HepG2 (cell line): ENCODE measurements around the gene NELL2. TPM values are rescaled to one million over a fixed set of nuclear protein-coding genes. Genes with fewer than 3 reads are reported as not detected.

Source experiments
- ATAC-seq: fragments of 200-7000 bp; cut with Tn5 transposase; 3 replicates; pipeline ENCODE4 v1.9.1; 2020; ENCODE audit warnings: mild to moderate bottlenecking, moderate library complexity
- BruUV-seq: library from RNA; stranded (reverse); fragments of 400-500 nt; replicated peaks from 2 replicates; lab custom pipeline; 2021; lab: Mats Ljungman, UMichigan
- CTCF ChIA-PET: fragments of 300-600 bp; formaldehyde crosslinking; extraction: SDS; loops from one replicate; lab custom pipeline; 2021; ENCODE audit warnings: low total read pairs, inconsistent platforms, low intra/inter-chr PET ratio; lab: Yijun Ruan, JAX
- POLR2A ChIA-PET: fragments of 350-600 bp; sonication (Branson Sonifier 250); formaldehyde crosslinking; loops from one replicate; lab custom pipeline; 2020; ENCODE audit warnings: antibody characterized with exemption, inconsistent platforms; lab: Yijun Ruan, JAX
- DNase-seq: peaks from one replicate; pipeline ENCODE4 v3.0.0-alpha.2; 2015; ENCODE audit warnings: low spot score
- FAIRE-seq: peaks from 3 replicates; lab custom pipeline; 2011; peaks lifted over from hg19 to GRCh38; lab: Jason Lieb, UNC
- H2AFZ ChIP-seq: one replicate; pipeline ENCODE4 v1.6.1; 2011; ENCODE audit warnings: low read length, inconsistent platforms
- H3K27ac ChIP-seq: fragments of 300-600 bp; 3 replicates; pipeline ENCODE4 v1.8.0; 2011; ENCODE audit warnings: mixed run types, mild to moderate bottlenecking, mixed read lengths, low read length, inconsistent platforms; ENCODE audit not compliant: insufficient read depth; ENCODE audit errors: extremely low read length
- H3K27me3 ChIP-seq, 2 experiments: fragments of 200-600 bp in 1 of 2; 2 replicates in 1 of 2; 3 replicates in 1 of 2; pipeline versions ENCODE4 v1.6.0 to v1.8.0; 2011; ENCODE audit warnings: low read length in 2 of 2, mild to moderate bottlenecking in 2 of 2, moderate library complexity in 2 of 2, inconsistent platforms in 1 of 2; ENCODE audit not compliant: insufficient read depth in 2 of 2, control insufficient read depth in 1 of 2
- H3K36me3 ChIP-seq, 2 experiments: fragments of 200-600 bp in 1 of 2; replicated peaks in 1 of 2; 2 replicates in 1 of 2; 3 replicates in 1 of 2; pipeline versions ENCODE4 v1.5.1 to v1.8.0; 2011; ENCODE audit warnings: low read length in 2 of 2, inconsistent platforms in 1 of 2; ENCODE audit not compliant: insufficient read depth in 2 of 2, control insufficient read depth in 1 of 2
- H3K4me1 ChIP-seq: 2 replicates; pipeline ENCODE4 v1.5.1; 2012; ENCODE audit warnings: low read length, inconsistent platforms; ENCODE audit not compliant: insufficient read depth
- H3K4me2 ChIP-seq: 2 replicates; pipeline ENCODE4 v1.6.0; 2011; ENCODE audit warnings: low read depth, low read length, inconsistent platforms
- H3K4me3 ChIP-seq, 3 experiments: fragments of 200-600 bp in 1 of 3; sonication (generic), shearing (Covaris generic) in 1 of 3; replicated peaks in 1 of 3; 2 replicates each; pipeline ENCODE4 v1.5.1; 2011 to 2016; ENCODE audit warnings: low read length in 3 of 3, inconsistent platforms in 2 of 3, low read depth in 2 of 3, mild to moderate bottlenecking in 2 of 3, control low read depth in 1 of 3, mixed read lengths in 1 of 3; ENCODE audit not compliant: insufficient read depth in 1 of 3
- H3K79me2 ChIP-seq: one replicate; pipeline ENCODE4 v1.6.1; 2011; ENCODE audit warnings: low read length, inconsistent platforms; ENCODE audit not compliant: insufficient read depth
- H3K9ac ChIP-seq: 2 replicates; pipeline ENCODE4 v1.6.0; 2011; ENCODE audit warnings: mild to moderate bottlenecking, low read depth, low read length, inconsistent platforms; ENCODE audit not compliant: insufficient read depth
- H3K9me3 ChIP-seq: 2 replicates; pipeline ENCODE4 v1.5.1; 2012; ENCODE audit warnings: mild to moderate bottlenecking, low read length
- H4K20me1 ChIP-seq: 2 replicates; pipeline ENCODE4 v1.6.0; 2011; ENCODE audit warnings: inconsistent platforms, mild to moderate bottlenecking, low read length, moderate library complexity; ENCODE audit not compliant: insufficient read depth
- EEA1 ChIP-seq: sonication (generic); formaldehyde crosslinking; IDR thresholded peaks from 2 replicates; pipeline ENCODE4 v1.5.1; 2020; ENCODE audit warnings: mild to moderate bottlenecking, missing genetic modification reagents, borderline replicate concordance
- IRF2 ChIP-seq: IDR thresholded peaks from 2 replicates; pipeline ENCODE4 v1.6.1; 2018; ENCODE audit warnings: missing genetic modification reagents, missing compliant biosample characterization
- SRSF4 ChIP-seq: fragments of 200-400 bp; formaldehyde crosslinking; IDR thresholded peaks from one replicate; pipeline ENCODE4 v1.6.1; 2018; ENCODE audit warnings: mild to moderate bottlenecking, low read depth, low read length, moderate library complexity; ENCODE audit not compliant: poor library complexity, severe bottlenecking
- YY1 ChIP-seq: IDR thresholded peaks from 2 replicates; pipeline ENCODE4 v1.6.1; 2011; ENCODE audit warnings: low read length, low read depth, moderate library complexity, mild to moderate bottlenecking; ENCODE audit not compliant: insufficient read depth, insufficient replicate concordance
- ZNF12 ChIP-seq: sonication (generic); formaldehyde crosslinking; IDR thresholded peaks from 2 replicates; pipeline ENCODE4 v1.5.0; 2020; ENCODE audit warnings: missing genetic modification reagents
- ZNF337 ChIP-seq: sonication (generic); formaldehyde crosslinking; IDR thresholded peaks from 2 replicates; pipeline ENCODE4 v1.5.1; 2020; ENCODE audit warnings: missing genetic modification reagents, low read depth, mild to moderate bottlenecking, borderline replicate concordance
- ZNF33B ChIP-seq: sonication (generic); formaldehyde crosslinking; IDR thresholded peaks from 2 replicates; pipeline ENCODE4 v1.5.1; 2020; ENCODE audit warnings: mild to moderate bottlenecking, missing genetic modification reagents
- ZNF7 ChIP-seq: IDR thresholded peaks from 2 replicates; pipeline ENCODE4 v1.6.1; 2016; ENCODE audit warnings: missing biosample characterization, missing genetic modification reagents
- WGBS: methylation state at CpG from one replicate; pipeline ENCODE4 v1.1.6; 2017; ENCODE audit warnings: low lambda C conversion rate; 5-methylcytosine and 5-hydroxymethylcytosine counted together
- in situ Hi-C: cut with HindIII; loops from 2 replicates; pipeline ENCODE4 v1.10.0; 2017; ENCODE audit warnings: low pct_unique_long_range_greater_than_20kb; ENCODE audit not compliant: extremely low pct_ligation_motif_present
- intact Hi-C: fragments of 100-400 bp; cut with micrococcal nuclease; formaldehyde crosslinking; loops from one replicate; pipeline ENCODE4 v1.10.0; 2022; ENCODE audit not compliant: unreplicated experiment
- polyA plus RNA-seq, 8 experiments: library from polyadenylated mRNA; depleted of rRNA in 3 of 8; stranded (reverse) in 7 of 8; unstranded in 1 of 8; fragments of >200 nt; fragmentation: Illumina TruSeq in 4 of 8; extraction: Trizol in 4 of 8; gene quantifications; 2 replicates each; pipeline versions ENCODE4 v1.2.1 to v1.2.3, GENCODE V29; 2011 to 2016; ENCODE audit warnings: low read depth in 4 of 8, missing spikeins in 1 of 8, mixed read lengths in 1 of 8; ENCODE audit not compliant: insufficient read depth in 1 of 8
- total RNA-seq, 5 experiments: library from RNA; depleted of rRNA; stranded (reverse); fragments of >200 nt; fragmentation: Illumina TruSeq; extraction: Trizol; gene quantifications; 2 replicates each; pipeline ENCODE4 v1.2.3, GENCODE V29; 2016; ENCODE audit warnings: low read depth in 1 of 5
- TF ChIP-seq, protein P1 (sequence below): sonication (generic); formaldehyde crosslinking; IDR thresholded peaks from 2 replicates; pipeline ENCODE4 v1.5.0; 2020; ENCODE audit warnings: mild to moderate bottlenecking, missing genetic modification reagents, moderate library complexity
- TF ChIP-seq, protein P2 (sequence below): sonication (generic); formaldehyde crosslinking; IDR thresholded peaks from 2 replicates; pipeline ENCODE4 v1.4.0; 2020; ENCODE audit warnings: missing genetic modification reagents
- TF ChIP-seq, protein P3 (sequence below): sonication (generic); formaldehyde crosslinking; IDR thresholded peaks from 2 replicates; pipeline ENCODE4 v1.8.0; 2022; ENCODE audit warnings: mild to moderate bottlenecking, missing genetic modification reagents; ENCODE audit not compliant: insufficient replicate concordance
- TF ChIP-seq, protein P4 (sequence below): sonication (generic); formaldehyde crosslinking; IDR thresholded peaks from 2 replicates; pipeline ENCODE4 v1.8.0; 2022; ENCODE audit warnings: mild to moderate bottlenecking, missing genetic modification reagents, borderline replicate concordance
- TF ChIP-seq, protein P5 (sequence below): sonication (generic); formaldehyde crosslinking; IDR thresholded peaks from 2 replicates; pipeline ENCODE4 v1.9.0; 2021; ENCODE audit warnings: missing genetic modification reagents, mild to moderate bottlenecking, borderline replicate concordance
- TF ChIP-seq, protein P6 (sequence below): sonication (generic); formaldehyde crosslinking; IDR thresholded peaks from 2 replicates; pipeline ENCODE4 v1.4.0; 2020; ENCODE audit warnings: missing genetic modification reagents; ENCODE audit errors: not compliant biosample characterization

Gene NELL2
- total and polyA plus RNA-seq, 2 of the 13 experiments (the other 11 are each of a cell fraction or from before 2014, with no cell fraction given): 0.11 TPM; not detected in 1

DNA sequence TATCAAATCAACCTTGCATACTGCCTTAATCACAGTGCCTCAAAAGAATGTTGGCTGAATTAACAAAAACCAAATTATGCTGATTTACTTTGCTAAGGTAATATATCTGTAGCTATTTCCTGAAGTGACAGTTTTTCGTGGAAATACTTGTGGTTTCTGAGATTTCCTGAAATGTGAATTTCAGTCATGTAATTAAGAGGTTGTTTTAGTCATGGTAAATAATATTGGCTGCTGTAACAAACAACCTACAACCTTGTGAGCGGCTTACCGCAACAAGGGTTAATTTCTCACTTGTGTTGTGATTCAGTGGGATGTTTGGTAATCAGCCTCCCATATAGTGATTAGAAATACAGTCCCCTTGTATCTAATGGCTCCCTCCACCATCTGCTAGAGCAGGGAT, 387.9 kb downstream of the NELL2 start:
- Histone ChIP-seq H3K36me3 (no peaks in the 10 kb centered on the region), H3K79me2 (no peaks in the 10 kb centered on the region), H2AFZ (no peak overlapping the region), H3K4me2 (no peak overlapping the region), H3K4me1 (no peaks in the 10 kb centered on the region), H3K9ac (no peak overlapping the region), H3K9me3 (no peaks in the 10 kb centered on the region), H3K27ac (no peak overlapping the region), H3K27me3 (no peaks in the 10 kb centered on the region), H4K20me1 (no peaks in the 10 kb centered on the region), H3K4me3 (no peak overlapping the region)
- intact Hi-C loops: no loop called here
- DNase-seq (no peak), ATAC-seq (no peak), FAIRE-seq (no peak)
- ChIA-PET CTCF (no interaction called here), POLR2A (no interaction called here)
- in situ Hi-C loops: no loop called here
- TF ChIP-seq, protein P1, sequence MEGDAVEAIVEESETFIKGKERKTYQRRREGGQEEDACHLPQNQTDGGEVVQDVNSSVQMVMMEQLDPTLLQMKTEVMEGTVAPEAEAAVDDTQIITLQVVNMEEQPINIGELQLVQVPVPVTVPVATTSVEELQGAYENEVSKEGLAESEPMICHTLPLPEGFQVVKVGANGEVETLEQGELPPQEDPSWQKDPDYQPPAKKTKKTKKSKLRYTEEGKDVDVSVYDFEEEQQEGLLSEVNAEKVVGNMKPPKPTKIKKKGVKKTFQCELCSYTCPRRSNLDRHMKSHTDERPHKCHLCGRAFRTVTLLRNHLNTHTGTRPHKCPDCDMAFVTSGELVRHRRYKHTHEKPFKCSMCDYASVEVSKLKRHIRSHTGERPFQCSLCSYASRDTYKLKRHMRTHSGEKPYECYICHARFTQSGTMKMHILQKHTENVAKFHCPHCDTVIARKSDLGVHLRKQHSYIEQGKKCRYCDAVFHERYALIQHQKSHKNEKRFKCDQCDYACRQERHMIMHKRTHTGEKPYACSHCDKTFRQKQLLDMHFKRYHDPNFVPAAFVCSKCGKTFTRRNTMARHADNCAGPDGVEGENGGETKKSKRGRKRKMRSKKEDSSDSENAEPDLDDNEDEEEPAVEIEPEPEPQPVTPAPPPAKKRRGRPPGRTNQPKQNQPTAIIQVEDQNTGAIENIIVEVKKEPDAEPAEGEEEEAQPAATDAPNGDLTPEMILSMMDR (CRISPR knock-in tag): no peak
- TF ChIP-seq IRF2 (CRISPR knock-in tag) (no peak), ZNF7 (no peak), EEA1 (CRISPR knock-in tag) (no peak), ZNF33B (no peak), YY1 (no peak), SRSF4 (no peak), ZNF12 (CRISPR knock-in tag) (no peak), ZNF337 (no peak)
- TF ChIP-seq, protein P2, sequence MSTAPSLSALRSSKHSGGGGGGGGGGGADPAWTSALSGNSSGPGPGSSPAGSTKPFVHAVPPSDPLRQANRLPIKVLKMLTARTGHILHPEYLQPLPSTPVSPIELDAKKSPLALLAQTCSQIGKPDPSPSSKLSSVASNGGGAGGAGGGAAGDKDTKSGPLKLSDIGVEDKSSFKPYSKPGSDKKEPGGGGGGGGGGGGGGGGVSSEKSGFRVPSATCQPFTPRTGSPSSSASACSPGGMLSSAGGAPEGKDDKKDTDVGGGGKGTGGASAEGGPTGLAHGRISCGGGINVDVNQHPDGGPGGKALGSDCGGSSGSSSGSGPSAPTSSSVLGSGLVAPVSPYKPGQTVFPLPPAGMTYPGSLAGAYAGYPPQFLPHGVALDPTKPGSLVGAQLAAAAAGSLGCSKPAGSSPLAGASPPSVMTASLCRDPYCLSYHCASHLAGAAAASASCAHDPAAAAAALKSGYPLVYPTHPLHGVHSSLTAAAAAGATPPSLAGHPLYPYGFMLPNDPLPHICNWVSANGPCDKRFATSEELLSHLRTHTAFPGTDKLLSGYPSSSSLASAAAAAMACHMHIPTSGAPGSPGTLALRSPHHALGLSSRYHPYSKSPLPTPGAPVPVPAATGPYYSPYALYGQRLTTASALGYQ (CRISPR knock-in tag): no peak
- TF ChIP-seq, protein P3, sequence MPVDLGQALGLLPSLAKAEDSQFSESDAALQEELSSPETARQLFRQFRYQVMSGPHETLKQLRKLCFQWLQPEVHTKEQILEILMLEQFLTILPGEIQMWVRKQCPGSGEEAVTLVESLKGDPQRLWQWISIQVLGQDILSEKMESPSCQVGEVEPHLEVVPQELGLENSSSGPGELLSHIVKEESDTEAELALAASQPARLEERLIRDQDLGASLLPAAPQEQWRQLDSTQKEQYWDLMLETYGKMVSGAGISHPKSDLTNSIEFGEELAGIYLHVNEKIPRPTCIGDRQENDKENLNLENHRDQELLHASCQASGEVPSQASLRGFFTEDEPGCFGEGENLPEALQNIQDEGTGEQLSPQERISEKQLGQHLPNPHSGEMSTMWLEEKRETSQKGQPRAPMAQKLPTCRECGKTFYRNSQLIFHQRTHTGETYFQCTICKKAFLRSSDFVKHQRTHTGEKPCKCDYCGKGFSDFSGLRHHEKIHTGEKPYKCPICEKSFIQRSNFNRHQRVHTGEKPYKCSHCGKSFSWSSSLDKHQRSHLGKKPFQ: no peak
- TF ChIP-seq, protein P4, sequence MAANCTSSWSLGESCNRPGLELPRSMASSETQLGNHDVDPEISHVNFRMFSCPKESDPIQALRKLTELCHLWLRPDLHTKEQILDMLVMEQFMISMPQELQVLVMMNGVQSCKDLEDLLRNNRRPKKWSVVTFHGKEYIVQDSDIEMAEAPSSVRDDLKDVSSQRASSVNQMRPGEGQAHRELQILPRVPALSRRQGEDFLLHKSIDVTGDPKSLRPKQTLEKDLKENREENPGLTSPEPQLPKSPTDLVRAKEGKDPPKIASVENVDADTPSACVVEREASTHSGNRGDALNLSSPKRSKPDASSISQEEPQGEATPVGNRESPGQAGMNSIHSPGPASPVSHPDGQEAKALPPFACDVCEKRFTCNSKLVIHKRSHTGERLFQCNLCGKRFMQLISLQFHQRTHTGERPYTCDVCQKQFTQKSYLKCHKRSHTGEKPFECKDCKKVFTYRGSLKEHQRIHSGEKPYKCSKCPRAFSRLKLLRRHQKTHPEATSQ (CRISPR knock-in tag): no peak
- TF ChIP-seq, protein P5, sequence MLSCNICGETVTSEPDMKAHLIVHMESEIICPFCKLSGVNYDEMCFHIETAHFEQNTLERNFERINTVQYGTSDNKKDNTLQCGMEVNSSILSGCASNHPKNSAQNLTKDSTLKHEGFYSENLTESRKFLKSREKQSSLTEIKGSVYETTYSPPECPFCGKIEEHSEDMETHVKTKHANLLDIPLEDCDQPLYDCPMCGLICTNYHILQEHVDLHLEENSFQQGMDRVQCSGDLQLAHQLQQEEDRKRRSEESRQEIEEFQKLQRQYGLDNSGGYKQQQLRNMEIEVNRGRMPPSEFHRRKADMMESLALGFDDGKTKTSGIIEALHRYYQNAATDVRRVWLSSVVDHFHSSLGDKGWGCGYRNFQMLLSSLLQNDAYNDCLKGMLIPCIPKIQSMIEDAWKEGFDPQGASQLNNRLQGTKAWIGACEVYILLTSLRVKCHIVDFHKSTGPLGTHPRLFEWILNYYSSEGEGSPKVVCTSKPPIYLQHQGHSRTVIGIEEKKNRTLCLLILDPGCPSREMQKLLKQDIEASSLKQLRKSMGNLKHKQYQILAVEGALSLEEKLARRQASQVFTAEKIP (CRISPR knock-in tag): no peak
- TF ChIP-seq, protein P6, sequence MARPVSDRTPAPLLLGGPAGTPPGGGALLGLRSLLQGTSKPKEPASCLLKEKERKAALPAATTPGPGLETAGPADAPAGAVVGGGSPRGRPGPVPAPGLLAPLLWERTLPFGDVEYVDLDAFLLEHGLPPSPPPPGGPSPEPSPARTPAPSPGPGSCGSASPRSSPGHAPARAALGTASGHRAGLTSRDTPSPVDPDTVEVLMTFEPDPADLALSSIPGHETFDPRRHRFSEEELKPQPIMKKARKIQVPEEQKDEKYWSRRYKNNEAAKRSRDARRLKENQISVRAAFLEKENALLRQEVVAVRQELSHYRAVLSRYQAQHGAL (CRISPR knock-in tag): no peak
- BruUV-seq: no TSS peak
- WGBS: 44% methylated on average over 3 of the region's 3 CpGs
